Fibroblast of pulmonary artery (primary cell): Measurements from ENCODE around the gene LHPP.

ENCODE experiments used
- DNase-seq: peaks from one replicate; pipeline ENCODE4 v3.0.0-alpha.2; 2010; ENCODE audit warnings: low read depth
- H3K4me3 ChIP-seq: replicated peaks from 2 replicates; pipeline ENCODE4 v1.5.1; 2011; ENCODE audit warnings: low read depth, mild to moderate bottlenecking, control low read depth, low read length, moderate library complexity
- CTCF ChIP-seq: IDR thresholded peaks from 2 replicates; pipeline ENCODE4 v1.5.1; 2011; ENCODE audit warnings: mild to moderate bottlenecking, control low read depth, low read length, inconsistent platforms; ENCODE audit errors: missing control alignments

LHPP gene

GRCh38 chr10:124557167-124557566 is 95.5 kb downstream of the LHPP start:
- DNase-seq: no peak
- H3K4me3 ChIP-seq: no peak overlapping the region
- TF ChIP-seq CTCF: no peak

- no peak overlapping the region for H3K4me3 ChIP-seq
- DNase-seq: no peak
- TF ChIP-seq CTCF: no peak
Measured at GRCh38 chr10:124557648-124558338, 96.2 kb downstream of the LHPP start.

GRCh38 chr10:124558339-124559321 is 97.0 kb downstream of the LHPP start:
- TF ChIP-seq CTCF: no peak
- H3K4me3 ChIP-seq: no peak overlapping the region
- peak; percentile 4 for DNase-seq

- DNase-seq: no peak
Measured at GRCh38 chr10:124559372-124560132, 97.9 kb downstream of the LHPP start.

GRCh38 chr10:124560377-124561105 is 98.9 kb downstream of the LHPP start:
- H3K4me3 ChIP-seq: no peak overlapping the region
- DNase-seq: peak; percentile 75
- TF ChIP-seq CTCF: no peak

More at GRCh38 chr10:124559372-124560132, 97.9 kb downstream of the LHPP start:
- no peak for TF ChIP-seq CTCF
- no peak overlapping the region for H3K4me3 ChIP-seq

- H3K4me3 ChIP-seq: no peak overlapping the region
- TF ChIP-seq CTCF: no peak
- no peak for DNase-seq
Measured at GRCh38 chr10:124561206-124561605, 99.6 kb downstream of the LHPP start.
